Superior temporal gyrus (tissue), 1 donor: ENCODE results near the gene RDH12.
"Not testable (repeated sequence)": the region's sequence is repeated elsewhere in the genome, so short reads cannot be mapped to it uniquely, and the experiment has no call there.

ENCODE experiments used
- DNase-seq: peaks from one replicate; pipeline ENCODE4 v3.0.0-alpha.2; 2016; ENCODE audit errors: extremely low spot score

Gene RDH12

DNA sequence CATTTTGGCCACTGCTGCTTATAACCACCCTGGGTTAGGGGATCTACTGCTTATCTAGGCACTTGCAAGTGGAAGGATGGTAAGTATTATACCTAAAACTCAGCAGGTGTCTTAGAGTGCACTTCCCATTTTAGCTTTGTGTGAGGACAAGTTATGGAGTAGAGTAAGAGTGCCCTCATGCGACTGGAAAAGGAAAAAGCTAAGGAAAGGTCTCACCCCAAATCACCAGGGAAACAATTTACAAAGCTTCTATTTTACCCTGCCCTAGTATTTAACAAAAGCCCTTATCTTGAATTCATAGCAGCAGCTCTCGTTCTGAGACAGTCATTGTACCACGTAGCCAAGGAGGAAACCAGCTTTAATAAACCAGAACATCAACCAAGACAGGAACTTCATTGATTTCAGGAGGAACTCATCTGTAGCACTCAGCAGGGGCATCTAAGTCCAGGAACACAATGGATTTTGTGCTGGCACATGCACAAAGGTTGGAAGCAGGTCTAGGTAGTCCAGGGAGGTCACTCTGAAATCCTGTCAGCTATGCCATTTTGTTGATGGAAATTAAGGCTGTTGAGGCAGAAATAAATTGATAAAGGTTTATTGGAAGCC lies 2.9 kb downstream of the RDH12 start:
- DNase-seq: peak; percentile 93

DNA sequence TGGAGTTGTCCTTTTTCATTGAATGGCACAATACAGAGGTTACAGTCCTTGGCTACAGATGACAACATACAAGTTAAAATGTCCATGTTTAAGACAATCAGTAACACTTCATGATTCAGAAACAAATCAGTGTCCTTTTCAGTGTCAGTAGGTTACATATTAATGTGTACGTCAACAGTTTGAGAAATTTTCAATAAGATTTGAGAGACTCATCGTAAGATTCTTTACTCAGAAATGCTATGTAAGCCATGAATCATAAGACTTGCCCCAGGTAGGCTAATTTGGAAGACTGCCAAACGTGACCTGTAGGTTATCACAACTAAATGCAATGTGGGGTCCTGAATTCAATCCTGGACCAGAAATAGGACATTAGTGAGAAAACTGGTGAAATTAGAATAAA lies 3.5 kb downstream of the RDH12 start:
- DNase-seq: no peak

DNA sequence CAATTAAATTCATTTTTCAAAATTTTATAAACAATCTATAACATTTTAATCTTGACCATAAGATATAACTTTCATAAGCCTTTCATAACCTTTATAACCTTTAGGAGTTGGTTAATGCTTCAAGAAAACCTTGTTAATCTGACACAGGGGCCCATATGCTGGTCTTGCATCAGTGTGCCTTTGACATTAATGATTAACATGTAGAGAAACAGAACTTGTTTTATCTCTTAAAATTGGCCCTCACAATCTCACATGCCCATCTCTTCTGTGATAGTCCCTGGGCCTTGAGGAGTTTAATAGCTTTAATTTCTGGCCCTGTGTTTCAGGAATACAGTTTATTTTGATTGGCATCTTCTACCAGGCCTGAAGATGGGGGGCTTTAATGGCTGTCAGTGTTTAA lies 7.7 kb downstream of the RDH12 start:
- not testable (repeated sequence) for DNase-seq

DNA sequence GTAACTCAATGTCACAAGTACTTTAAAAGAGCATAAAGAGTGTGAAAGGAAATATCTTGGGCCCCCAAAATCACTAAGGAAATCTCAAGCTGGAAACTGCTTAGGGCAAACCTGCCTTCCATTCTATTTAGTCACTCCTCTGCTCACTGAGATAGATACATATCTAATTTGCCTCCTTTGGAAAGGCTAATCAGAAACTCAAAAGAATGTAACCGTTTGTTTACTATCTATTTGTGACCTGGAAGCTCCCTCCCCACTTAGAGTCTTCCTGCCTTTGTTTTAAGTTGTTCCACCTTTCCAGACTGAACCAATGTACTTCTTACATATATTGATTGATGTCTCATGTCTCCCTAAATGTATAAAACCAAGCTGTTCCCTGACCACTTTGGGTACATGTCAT lies 8.1 kb downstream of the RDH12 start:
- not testable (repeated sequence) for DNase-seq

DNA sequence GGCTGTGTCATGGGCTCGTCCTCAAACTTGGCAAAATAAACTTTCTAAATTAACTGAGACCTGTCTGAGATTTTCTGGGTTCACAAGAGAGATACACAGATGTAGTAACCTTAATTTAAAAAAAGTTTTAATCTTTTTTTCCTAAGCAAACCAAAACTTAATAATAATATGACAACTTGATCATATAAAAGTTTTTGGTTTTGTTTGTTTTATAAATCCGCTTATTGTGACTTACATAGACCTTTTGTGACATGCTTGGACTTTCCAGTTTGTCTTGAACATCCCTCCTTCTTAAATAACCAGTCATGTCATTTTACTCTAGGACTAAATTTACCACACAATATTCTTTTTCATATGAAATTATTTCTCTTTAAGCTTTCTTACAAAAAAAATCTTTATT lies 8.5 kb downstream of the RDH12 start:
- no peak for DNase-seq

DNA sequence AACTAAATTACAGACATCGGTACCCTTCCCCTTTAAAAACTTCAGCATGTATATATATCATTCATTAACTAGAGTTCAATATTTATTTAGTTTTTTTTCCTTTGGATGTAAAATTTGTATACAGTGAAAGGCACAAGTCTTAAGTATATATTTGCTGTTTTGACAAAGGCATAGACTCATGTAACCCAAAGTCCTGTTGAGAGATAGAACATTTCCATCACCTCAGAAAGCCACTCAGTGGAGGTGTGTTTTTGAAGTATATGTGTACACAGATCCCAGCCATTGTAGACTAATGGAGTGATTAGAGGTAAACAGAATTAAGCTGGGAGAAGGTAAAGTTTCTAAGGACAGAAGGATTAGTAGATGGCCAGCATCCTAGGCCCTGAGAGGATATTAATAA lies 15.4 kb downstream of the RDH12 start:
- no peak for DNase-seq

DNA sequence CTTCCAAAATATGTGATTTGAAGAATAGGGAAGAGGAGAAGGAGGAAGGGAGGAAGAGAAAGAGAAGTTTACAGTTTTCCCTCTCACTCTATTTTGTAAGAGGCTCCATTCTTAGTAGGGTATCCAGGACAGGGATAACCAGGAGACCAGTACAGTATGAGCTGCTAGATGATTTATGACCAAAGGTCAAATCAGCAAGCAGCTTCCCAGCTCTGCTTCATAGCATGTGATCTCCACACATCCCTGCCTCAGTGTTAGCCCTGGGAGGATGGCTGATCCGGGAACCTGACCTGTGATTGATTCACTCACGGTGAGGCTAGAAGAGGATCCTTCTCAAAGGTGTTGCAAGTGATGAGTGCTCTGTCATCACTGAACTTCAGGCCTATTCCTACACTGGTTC lies 16.6 kb downstream of the RDH12 start:
- DNase-seq: no peak

DNA sequence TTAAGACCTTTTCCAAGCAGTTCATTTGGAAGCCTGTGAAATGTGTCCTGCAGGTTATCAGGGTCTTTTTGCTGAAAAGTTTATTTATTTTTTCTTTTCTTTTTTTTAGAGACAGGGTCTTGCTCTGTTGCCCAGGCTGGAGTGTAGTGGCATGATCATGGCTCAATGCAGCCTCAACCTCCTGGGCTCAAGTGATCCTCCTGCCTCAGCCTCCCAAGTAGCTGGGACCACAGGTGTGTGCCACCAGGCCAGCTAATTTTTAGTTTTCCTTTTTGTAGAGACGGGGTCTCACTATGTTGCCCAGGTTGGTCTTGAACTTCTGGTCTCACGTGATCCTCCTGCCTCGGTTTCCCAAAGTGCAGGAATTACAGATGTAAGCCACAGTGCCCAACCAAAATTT lies 17.7 kb downstream of the RDH12 start:
- DNase-seq: not testable (repeated sequence)

DNA sequence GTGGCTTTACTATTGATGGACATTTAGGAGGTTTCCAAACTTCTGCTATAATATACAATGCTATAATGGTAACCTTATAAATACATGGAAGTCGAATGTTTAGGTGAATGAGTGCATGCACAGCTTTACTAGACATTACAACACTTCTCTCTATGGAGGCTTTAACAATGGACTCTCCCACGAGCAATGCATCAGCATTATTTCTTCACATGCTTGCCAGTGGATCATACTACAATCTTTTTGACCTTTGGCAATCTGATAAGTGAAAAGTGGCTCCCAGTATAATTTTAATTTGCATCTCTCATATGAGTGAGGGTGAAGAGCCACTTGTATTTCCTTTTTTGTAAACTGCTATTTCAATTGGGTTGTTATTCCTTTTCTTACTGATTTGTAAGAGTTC lies 18.2 kb downstream of the RDH12 start:
- DNase-seq: no peak

DNA sequence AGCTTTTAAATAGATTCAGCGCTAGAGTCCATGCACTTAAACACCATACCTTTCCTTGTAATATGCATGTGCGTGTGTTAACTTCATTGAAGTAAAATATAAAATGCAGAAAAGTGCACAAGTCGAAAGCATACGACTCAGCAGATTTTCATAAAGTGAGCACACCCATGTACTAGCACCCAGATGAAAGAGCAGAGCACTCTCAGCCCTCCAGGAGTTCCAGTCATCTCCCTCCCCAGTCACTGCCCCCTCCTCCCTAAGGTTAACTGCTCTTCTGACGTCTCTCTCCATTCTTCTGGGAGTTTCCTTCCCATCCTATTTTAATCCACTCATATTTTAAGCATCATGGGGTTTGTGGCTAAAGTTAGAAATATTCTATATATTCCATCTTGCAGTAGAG lies 20.2 kb downstream of the RDH12 start:
- no peak for DNase-seq

DNA sequence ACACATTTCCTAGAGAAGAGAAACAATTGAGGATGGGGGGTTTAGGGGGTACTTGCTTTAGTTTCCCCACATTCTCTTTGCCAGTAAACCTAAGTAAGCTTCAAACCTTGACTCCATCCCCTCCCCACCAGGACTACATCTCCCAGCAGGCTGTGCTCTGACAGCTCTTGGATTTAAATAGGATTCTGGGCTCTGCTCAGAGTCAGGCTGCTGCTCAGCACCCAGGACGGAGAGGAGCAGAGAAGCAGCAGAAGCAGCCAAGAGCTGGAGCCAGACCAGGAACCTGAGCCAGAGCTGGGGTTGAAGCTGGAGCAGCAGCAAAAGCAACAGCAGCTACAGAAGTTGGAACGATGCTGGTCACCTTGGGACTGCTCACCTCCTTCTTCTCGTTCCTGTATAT lies 20.6 kb downstream of the RDH12 start:
- DNase-seq: peak; percentile 69

DNA sequence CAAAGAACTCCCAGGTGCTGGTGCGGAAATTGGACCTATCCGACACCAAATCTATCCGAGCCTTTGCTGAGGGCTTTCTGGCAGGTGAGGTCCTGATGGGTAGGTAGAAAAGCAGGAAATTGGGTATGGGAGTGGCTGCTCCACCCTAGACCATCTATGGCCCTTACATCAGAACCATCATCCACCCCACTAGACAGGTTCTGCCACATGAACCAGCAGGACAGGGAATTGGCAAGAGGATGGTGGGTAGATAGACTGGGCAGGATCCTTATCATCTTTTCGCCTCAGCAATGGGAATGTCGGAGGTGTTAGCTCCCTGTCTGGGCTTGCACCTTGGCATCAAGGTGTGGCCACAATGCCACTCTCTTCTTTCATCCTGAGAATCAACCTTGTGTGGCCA lies 23.5 kb downstream of the RDH12 start:
- DNase-seq: no peak

DNA sequence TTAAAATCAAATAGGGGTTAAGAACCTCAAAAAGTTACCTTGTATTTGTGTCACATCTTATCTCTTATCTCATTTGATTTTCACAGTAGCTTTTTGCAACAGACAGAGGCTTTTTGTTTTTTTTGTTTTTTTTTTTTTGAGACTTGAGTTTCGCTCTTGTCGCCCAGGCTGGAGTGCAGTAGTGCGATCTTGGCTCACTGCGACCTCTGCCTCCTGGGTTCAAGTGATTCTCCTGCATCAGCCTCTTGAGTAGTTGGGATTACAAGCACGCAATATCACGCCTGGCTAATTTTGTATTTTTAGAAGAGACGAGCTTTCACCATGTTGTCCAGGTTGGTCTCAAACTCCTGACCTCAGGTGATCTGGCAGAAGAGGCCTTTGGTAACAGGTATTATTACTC lies 25.7 kb downstream of the RDH12 start:
- DNase-seq: no peak

DNA sequence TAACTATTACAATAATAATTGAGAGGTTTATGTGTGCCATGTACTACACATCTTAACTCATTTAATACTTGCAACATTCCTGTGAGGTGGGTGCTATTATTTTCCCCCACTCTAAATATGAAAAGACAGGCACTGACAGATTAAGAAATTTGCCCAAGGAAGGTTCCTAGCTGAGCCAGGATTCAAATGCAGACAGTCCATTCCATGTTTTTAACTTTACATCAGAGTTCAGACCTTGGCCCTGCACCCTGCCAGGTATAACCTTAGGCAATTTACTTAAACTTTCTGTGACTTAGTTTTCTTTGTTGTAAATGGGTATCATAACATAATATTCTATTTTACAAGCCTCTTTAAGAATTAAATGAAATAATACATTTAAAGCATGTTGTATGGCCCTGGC lies 26.6 kb downstream of the RDH12 start:
- no peak for DNase-seq

DNA sequence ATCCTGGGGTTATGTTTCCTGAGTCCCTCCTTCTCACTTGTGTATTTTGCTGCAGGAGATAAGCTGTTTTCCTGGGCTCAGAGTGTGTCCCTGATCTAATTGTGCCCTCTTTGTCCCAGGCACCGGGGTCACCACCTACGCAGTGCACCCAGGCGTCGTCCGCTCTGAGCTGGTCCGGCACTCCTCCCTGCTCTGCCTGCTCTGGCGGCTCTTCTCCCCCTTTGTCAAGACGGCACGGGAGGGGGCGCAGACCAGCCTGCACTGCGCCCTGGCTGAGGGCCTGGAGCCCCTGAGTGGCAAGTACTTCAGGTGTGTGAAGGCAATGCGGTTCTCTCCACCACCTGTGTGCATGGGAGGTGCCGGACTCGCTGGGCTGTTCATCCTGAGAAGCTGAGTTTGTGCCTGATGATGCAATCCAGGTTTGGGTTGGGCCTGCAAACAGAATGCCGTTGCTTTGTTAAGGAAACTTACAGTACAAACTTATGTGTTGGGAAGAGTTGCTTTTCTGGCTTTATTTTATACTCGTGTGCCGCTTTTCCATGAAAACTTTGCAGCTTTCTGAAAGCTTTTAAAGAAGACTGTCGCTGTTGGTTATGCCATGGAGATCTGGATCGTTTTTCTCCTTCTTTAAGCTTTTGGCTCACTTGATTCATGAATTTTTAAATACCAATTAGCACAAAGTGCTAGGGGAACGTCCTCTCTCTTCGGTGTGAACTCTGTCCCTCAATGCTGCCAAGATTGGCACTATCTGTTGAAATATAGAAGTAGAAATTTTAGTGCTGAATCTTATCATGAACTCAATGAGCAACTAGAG lies 27.6 kb downstream of the RDH12 start:
- no peak for DNase-seq

DNA sequence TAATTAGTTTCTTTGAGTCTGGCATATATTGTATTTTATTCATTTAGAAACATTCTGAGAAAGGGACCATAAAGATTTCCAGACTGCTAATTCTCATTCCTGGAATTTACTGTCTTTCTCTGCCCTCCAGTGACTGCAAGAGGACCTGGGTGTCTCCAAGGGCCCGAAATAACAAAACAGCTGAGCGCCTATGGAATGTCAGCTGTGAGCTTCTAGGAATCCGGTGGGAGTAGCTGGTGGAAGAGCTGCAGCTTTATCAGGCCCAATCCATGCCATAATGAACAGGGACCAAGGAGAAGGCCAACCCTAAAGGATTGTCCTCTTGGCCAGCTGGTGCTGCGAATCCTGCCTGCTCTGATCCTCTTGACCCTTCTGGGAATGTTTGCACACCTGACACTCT lies 31.9 kb downstream of the RDH12 start:
- no peak for DNase-seq

DNA sequence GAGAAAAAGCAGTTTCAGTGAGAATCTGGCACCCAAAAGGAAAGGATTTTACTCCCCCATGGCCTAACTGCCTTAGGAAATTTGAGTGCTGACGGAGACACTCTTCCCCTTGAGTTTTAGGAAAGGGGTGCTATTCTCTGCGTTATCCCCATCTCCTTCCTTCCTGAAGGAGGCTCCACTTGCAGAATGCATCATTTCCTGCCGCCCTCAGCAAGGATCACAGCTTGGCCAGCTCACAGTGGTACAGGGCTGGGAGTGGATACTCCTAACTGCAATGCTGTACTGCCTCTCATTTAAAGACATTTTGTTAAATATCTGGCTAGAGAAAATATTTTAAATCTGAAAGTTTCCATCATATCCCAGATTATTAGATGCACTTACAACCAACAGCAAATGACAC lies 33.0 kb downstream of the RDH12 start:
- no peak for DNase-seq

DNA sequence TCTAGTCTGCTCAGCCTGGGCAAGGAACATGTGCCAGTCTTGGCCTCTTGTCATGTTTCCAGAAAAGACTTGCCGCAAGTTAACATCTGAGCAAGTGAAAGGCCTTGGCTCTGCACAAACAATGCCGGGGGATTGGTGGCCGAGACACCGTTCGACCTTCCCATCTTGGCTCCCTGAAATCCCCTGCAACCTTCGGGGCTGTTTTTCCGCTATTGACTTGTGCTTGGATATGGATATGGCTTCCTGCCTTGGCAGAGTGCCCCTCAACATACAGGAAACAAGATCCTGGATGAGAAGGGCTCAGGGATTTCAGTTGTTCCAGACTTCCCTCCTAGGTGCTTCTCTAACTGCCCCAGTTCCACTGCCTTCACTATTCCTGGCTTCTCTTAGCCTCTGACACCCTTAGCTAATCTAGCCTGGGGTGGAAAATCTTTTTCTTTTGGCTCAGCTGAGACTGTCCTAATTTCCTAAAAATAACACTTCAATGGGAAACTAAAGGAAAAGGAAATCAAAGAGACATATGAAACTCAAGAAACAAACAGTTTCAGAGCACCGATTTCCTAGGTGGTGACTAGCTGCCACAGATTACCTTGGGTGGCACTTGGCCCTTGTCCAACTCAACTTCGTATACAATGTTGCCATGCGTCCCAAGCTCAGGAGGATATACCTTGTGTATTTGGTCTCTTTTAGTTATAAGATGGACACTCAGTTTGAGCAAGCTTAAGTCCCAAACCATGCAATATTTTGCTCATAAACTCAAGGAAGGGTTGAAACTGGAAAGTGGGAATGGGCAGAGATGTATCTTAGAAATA lies 33.9 kb downstream of the RDH12 start:
- DNase-seq: no peak

DNA sequence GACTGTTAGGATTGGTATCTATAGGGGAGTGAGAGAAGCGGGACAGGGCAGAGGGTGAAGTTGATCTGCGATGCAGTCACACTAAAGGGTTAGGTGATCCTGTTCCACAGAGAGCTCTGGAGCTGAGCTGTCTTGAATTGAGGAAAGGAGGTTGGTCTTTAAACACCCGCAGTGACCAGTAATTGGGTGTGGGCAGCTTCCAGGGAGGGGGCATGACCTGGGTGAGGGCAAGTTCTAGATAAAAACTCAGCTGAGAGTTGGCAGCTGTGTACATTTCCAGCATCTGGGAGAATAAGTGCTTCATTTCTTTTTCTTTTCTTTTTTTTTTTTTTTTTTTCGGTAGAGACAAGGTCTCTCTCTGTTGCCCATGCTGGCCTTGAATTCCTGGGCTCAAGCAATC lies 35.1 kb downstream of the RDH12 start:
- no peak for DNase-seq

DNA sequence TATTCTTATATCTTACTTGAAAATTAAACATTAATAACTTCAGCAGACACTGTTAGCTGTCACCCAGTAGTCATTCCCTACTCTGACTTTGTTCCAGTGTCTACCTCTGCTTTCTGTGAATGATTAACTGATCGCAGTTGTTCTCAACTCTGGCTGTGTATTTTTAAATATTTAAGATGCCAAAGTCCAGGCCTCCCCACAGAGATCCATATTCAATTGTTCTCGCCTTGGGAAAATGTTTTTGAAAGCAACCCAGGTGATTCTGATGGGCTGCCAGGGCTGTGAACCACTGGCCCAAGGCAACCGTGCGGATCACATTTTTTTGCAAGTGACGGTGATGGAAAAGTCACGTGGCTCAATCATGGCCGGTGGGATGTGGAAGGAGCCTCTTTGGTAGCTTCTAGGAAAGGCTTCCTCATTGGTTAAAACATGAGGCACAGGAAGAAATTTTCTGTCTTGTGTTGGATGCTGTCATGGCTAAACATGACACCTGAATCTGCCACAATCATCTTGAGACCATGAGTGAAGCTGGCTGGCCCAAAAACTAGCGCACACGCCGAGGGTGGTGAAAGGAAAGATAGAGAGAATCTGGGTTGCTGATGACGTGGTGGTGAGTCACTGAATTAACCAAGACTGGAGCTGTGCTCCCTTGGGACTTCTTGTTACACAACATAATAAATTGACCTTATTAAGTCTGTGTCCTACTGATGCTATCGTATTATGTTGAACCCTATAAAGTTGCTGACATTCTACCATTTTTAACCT lies 37.2 kb downstream of the RDH12 start:
- no peak for DNase-seq

DNA sequence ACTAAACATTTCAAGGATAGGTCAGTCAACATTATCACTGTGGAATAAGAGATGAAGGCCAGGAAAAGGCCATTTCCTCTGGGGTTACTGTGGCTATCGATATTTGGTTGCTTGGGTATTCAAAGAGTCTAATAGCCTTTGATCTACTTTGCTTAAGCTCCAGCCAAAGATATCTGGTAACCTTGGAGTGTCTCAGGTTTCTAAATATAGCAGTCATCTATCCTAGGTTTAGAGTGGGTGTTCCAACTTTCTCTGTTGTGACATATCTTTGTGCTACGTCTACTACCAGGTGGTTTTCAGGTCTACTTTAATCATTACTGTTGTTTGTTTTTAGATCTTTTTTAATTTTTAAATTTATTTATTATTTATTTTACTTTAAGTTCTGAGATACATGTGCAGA lies 42.4 kb downstream of the RDH12 start:
- DNase-seq: no peak

DNA sequence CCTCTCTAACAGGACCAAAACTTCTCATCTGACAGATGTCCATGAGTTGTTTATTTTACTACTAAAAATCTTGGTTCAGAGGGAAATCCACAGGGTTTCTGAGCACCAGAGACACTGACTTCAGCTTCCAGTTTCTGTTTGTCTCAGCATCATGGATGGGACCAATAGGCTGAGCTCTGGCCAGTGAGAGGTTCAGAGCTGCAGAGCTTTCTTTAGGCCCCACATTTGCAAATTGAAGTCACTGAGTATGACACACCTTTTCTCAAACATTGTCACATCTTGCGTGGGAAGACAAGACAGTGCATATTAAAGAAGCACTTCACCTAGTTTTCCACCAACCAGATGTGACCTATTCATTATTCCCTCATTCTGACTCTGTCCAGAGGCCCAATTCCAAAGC lies 45.2 kb downstream of the RDH12 start:
- DNase-seq: no peak
